Measurements from ENCODE around the gene RAB44.

- TF ChIP-seq CTCF (IDR thresholded peaks at IDR 0.05) (no peak), EP300 (IDR thresholded peaks at IDR 0.05) (no peak), POLR2A (IDR thresholded peaks at IDR 0.05) (no peak)
Measured at GRCh38 chr6:36671687-36672375, 25.8 kb upstream of the RAB44 start.
